ENCODE measurements around the gene GSDMA. TPM values are rescaled to one million over a fixed set of nuclear protein-coding genes. Genes with fewer than 3 reads are reported as not detected.
"Not testable (repeated sequence)": the region's sequence is repeated elsewhere in the genome, so short reads cannot be mapped to it uniquely, and the experiment has no call there.

GSDMA gene
- total and polyA plus RNA-seq, 2 donors from 2014 or later = 0.47 to 0.80 TPM

GRCh38 chr17:40000161-40000560, 37.4 kb downstream of the GSDMA start:
- no peak overlapping the region for H3K9ac ChIP-seq (ENCODE audit: low read length in 3 of 3)
- peaks cover 3 to 25% (median 12%) of the 10 kb centered on the region in 3 donors for H3K36me3 ChIP-seq (ENCODE audit: control insufficient read depth in 2 of 3, insufficient read depth in 3 of 3, low read length in 3 of 3)
- TF ChIP-seq CTCF (IDR thresholded peaks at IDR 0.05; ENCODE audit: borderline replicate concordance, extremely low read depth, insufficient read depth) = no peak
- intact Hi-C loops (cut with DNase I) = no loop called here
- FAIRE-seq (no peak), DNase-seq (no peak)
- no peak overlapping the region for H3K27ac ChIP-seq (ENCODE audit: low read depth in 2 of 2, low read length in 2 of 2)
- no peaks in the 10 kb centered on the region for H3K9me3 ChIP-seq (ENCODE audit: control insufficient read depth in 2 of 3, insufficient read depth in 1 of 3, low read length in 3 of 3)
- H3K4me1 ChIP-seq (ENCODE audit: control insufficient read depth in 2 of 3, insufficient read depth in 2 of 3, low read depth in 1 of 3, low read length in 3 of 3) = no peaks in the 10 kb centered on the region
- no peaks in the 10 kb centered on the region for H3K27me3 ChIP-seq (ENCODE audit: control insufficient read depth, insufficient read depth, low read length)
- H3K4me3 ChIP-seq (ENCODE audit: low read length in 3 of 3) = no peak overlapping the region

GRCh38 chr17:40001335-40001734, 38.5 kb downstream of the GSDMA start:
- H3K4me1 ChIP-seq (ENCODE audit: control insufficient read depth in 2 of 3, insufficient read depth in 2 of 3, low read depth in 1 of 3, low read length in 3 of 3); H3K9me3 ChIP-seq (ENCODE audit: control insufficient read depth in 2 of 3, insufficient read depth in 1 of 3, low read length in 3 of 3); FAIRE-seq; H3K27me3 ChIP-seq (ENCODE audit: control insufficient read depth, insufficient read depth, low read length); DNase-seq; H3K27ac ChIP-seq (ENCODE audit: low read depth in 2 of 2, low read length in 2 of 2); H3K9ac ChIP-seq (ENCODE audit: low read length in 3 of 3); intact Hi-C loops (cut with DNase I); H3K4me3 ChIP-seq (ENCODE audit: low read length in 3 of 3): not testable (repeated sequence)
- peaks cover 0 to 14% (median 4%) of the 10 kb centered on the region in 3 donors for H3K36me3 ChIP-seq (ENCODE audit: control insufficient read depth in 2 of 3, insufficient read depth in 3 of 3, low read length in 3 of 3)

GRCh38 chr17:40004072-40004471, 41.3 kb downstream of the GSDMA start:
- Histone ChIP-seq H3K9ac (ENCODE audit: low read length in 3 of 3) (no peak overlapping the region), H3K36me3 (ENCODE audit: control insufficient read depth in 2 of 3, insufficient read depth in 3 of 3, low read length in 3 of 3) (no peaks in the 10 kb centered on the region), H3K4me1 (ENCODE audit: control insufficient read depth in 2 of 3, insufficient read depth in 2 of 3, low read depth in 1 of 3, low read length in 3 of 3) (no peaks in the 10 kb centered on the region), H3K27ac (ENCODE audit: low read depth in 2 of 2, low read length in 2 of 2) (no peak overlapping the region), H3K27me3 (ENCODE audit: control insufficient read depth, insufficient read depth, low read length) (no peaks in the 10 kb centered on the region), H3K4me3 (ENCODE audit: low read length in 3 of 3) (no peak overlapping the region), H3K9me3 (ENCODE audit: control insufficient read depth in 2 of 3, insufficient read depth in 1 of 3, low read length in 3 of 3) (no peaks in the 10 kb centered on the region)
- no peak for TF ChIP-seq CTCF (IDR thresholded peaks at IDR 0.05; ENCODE audit: borderline replicate concordance, extremely low read depth, insufficient read depth)
- DNase-seq (no peak), FAIRE-seq (no peak)
- intact Hi-C loops (cut with DNase I) = no loop called here

- no peak overlapping the region for H3K27ac ChIP-seq (ENCODE audit: low read depth in 2 of 2, low read length in 2 of 2)
- H3K4me1 ChIP-seq (ENCODE audit: control insufficient read depth in 2 of 3, insufficient read depth in 2 of 3, low read depth in 1 of 3, low read length in 3 of 3) = no peaks in the 10 kb centered on the region
- no peaks in the 10 kb centered on the region for H3K36me3 ChIP-seq (ENCODE audit: control insufficient read depth in 2 of 3, insufficient read depth in 3 of 3, low read length in 3 of 3)
- no peak for TF ChIP-seq CTCF (IDR thresholded peaks at IDR 0.05; ENCODE audit: borderline replicate concordance, extremely low read depth, insufficient read depth)
- H3K27me3 ChIP-seq (ENCODE audit: control insufficient read depth, insufficient read depth, low read length) = no peaks in the 10 kb centered on the region
- DNase-seq (peak in 1 of 5 donors; percentile 17), FAIRE-seq (no peak)
- intact Hi-C loops (cut with DNase I) = no loop called here
- no peak overlapping the region for H3K4me3 ChIP-seq (ENCODE audit: low read length in 3 of 3)
- no peak overlapping the region for H3K9ac ChIP-seq (ENCODE audit: low read length in 3 of 3)
- H3K9me3 ChIP-seq (ENCODE audit: control insufficient read depth in 2 of 3, insufficient read depth in 1 of 3, low read length in 3 of 3) = no peaks in the 10 kb centered on the region
These were observed 41.9 kb downstream of the GSDMA start for GRCh38 chr17:40004712-40005111.
